H7 (cell line): ENCODE measurements around the gene CLEC10A. TPM values are rescaled to one million over a fixed set of nuclear protein-coding genes. Genes with fewer than 3 reads are reported as not detected.
"Not testable (repeated sequence)": the region's sequence is repeated elsewhere in the genome, so short reads cannot be mapped to it uniquely, and the experiment has no call there.

Experiments
- DNase-seq: peaks from one replicate; pipeline ENCODE4 v3.0.0; 2012
- H3K27me3 ChIP-seq: 2 replicates; pipeline ENCODE4 v1.6.0; 2011; ENCODE audit warnings: mild to moderate bottlenecking, low read length; ENCODE audit not compliant: control insufficient read depth, insufficient read depth
- H3K36me3 ChIP-seq: replicated peaks from 2 replicates; pipeline ENCODE4 v1.5.1; 2011; ENCODE audit warnings: low read length; ENCODE audit not compliant: control insufficient read depth, insufficient read depth
- H3K4me3 ChIP-seq: 2 replicates; pipeline ENCODE4 v1.5.1; 2011; ENCODE audit warnings: low read depth, mild to moderate bottlenecking, control low read depth, low read length, moderate library complexity; ENCODE audit not compliant: insufficient read depth
- total RNA-seq: library from RNA; depleted of rRNA; stranded (reverse); fragments of >200 nt; shearing (Covaris generic); gene quantifications from 2 replicates; pipeline ENCODE4 v1.2.3, GENCODE V29; 2014

The CLEC10A gene
- total RNA-seq, 1 experiment from 2014 or later = not detected

DNA sequence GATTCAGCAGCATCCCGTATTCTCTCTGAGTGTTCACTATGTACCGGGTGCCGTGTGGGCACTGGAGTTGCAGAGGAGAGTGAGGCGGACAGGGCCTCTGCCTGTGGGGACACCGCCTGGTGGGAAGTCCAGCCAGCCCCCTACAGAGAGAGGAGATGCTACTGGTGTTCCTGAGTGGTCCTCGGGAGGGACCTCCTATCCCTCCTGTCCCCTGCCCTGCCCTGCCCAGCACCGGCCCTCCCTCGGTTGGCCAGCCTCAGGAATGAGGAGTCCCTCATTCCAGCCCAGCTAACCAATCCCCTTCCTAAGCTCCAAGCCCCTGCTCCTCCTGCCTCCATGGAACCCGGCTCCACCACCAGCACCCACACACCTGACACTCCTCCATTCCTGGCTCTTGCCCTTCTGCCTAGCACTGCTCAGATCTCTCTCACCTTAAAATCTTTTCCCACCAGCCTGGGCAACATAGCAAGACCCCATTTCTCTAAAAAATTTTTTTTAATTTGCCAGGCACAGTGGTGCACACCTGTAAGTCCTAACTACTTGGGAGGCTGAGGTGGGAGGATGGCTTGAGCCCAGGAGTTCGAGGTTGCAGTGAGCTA lies 32.6 kb upstream of the CLEC10A start:
- H3K4me3 ChIP-seq = no peak overlapping the region
- no peaks in the 10 kb centered on the region for H3K27me3 ChIP-seq
- DNase-seq = no peak
- H3K36me3 ChIP-seq = no peaks in the 10 kb centered on the region

DNA sequence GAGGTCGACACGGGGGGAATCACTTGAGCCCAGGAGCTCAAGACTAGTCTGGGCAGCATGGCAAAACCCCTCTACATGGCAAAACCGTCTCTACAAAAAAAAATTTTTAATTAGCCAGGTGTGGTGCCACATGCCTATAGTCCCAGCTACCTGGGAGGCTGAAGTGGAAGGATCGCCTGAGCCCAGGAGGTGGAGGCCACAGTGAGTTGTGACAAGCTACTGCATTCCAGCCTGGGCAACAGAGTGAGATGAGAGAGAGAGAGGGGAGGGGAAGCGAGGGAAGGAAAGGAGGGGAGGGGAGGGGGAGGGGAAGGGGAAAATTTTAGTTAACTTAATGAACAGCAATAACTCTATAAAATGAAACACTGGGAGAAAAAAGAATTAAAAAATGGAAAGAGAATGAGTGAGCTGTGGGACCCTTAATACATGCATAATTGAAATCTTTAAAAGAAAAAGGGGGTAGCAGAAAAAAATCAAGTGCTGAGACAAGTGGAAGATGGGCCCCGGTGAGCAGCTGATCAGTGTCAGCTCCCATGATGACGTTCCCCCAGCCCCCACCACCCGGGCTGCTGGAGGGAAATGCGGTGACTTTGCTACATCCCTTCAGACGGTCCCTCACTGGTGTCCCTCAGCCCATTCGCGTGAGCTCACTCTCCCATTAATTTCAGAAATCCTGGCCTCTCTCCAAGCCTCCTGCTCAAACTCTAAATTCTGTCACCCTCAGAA lies 31.9 kb upstream of the CLEC10A start:
- Histone ChIP-seq H3K36me3 (no peaks in the 10 kb centered on the region), H3K4me3 (no peak overlapping the region), H3K27me3 (no peaks in the 10 kb centered on the region)
- no peak for DNase-seq

DNA sequence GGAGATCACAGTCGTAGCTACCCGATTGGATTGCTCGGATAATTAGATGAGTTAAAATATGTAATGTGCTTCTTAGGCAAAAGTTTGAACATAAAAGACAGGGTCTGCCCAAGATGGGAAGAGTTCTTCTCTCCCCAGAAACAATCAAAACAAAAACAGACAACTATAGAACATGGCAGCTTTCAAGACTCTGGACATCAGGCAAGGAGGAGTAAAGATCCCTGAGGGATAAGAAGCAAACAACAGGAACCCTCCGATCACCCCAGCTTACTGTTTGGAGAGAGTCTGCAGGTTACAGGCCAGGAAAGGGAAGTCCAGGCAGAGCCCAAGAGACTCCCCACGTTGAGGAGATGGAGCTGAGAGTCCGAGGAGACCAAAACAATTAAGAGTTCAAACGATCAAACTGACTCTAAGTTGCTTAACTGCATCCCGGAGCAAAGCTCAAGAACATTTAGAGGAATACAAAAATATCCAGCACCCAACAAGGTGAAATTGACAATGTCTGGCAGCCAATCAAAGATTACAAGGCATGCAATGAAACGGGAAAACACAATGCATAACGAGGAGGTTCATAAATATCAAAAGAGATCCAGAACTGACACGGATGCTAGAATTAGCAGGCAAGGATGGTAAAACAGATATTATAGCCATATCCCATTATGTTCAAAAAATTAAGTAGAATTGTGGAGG lies 30.7 kb upstream of the CLEC10A start:
- no peak for DNase-seq
- Histone ChIP-seq H3K4me3 (no peak overlapping the region), H3K36me3 (no peaks in the 10 kb centered on the region), H3K27me3 (no peaks in the 10 kb centered on the region)

DNA sequence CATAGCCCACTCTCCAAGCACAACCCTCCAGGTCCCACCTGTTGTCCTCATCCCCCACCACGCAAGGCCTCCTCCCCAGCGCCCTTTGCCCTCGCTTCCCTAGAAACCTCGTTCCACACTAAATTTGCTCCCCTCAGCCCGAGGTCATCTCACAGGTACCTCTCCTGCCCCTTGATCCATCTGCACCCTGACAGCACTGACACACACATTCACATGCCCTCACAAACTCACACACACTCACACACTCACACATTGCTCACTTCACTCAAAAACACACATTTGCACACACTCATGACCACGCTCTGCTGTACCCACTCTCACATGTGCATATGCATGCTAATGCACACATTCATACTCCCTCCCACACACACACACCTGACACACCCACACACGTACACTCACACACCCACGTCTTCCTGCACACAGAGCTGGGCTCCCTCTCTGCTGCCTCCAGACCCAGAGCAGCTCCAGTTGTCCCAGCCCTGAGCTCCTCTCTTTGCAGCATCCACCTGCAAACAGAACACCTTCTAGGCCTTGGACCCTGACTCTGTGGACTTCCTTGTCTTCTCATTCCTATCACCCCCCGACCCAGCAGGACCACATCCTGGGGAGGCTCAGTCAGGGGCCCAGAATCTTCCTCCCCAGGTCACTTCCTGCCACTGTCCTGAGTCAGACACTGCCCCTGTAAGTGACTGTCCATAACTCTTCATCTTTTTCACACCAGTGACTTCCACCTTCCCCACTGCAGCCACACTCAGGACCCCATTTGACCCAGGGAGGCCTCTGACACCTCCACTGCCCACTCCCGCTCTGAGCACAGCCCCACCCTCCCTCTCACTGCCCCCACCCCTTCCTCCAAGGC lies 29.6 kb upstream of the CLEC10A start:
- H3K36me3 ChIP-seq = no peaks in the 10 kb centered on the region
- DNase-seq = no peak
- no peaks in the 10 kb centered on the region for H3K27me3 ChIP-seq
- H3K4me3 ChIP-seq = no peak overlapping the region

DNA sequence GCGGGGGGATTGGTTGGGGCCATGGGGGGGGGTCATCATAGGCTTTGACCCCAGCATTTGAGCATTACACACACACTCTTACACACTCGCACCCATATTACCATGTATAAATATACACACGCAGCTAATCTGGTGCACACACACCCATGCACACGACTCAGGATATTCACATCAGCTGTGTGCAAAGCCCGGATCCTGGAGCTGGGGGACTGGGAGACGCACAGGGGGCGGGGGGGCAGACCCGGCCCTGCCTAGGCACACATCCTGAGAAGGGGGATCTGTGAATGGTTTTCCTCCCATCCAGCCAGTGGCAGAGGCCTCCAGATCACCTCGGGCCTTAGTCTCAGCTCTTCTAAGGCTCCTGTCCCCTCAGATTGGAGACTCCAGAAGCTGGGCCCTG lies 28.9 kb upstream of the CLEC10A start:
- no peak for DNase-seq
- Histone ChIP-seq H3K4me3 (no peak overlapping the region), H3K36me3 (no peaks in the 10 kb centered on the region), H3K27me3 (no peaks in the 10 kb centered on the region)

DNA sequence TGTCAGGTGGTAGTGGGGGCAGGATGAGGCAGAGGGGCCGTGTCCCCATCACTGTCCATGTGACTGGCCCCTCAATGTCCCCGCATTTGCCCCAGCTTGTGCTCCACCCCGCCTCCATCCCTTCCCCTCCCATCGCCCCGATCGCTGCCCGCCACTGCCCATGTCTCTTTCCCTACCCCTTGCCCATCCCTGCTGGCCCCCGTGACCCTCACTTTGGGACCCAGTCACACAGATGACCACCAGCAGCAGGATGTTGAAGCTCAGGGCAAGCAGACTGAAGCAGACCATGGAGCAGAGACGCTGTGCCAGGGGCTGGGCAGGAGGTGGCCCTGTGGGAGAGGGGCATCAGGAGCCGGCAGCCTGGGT lies 28.5 kb upstream of the CLEC10A start:
- Histone ChIP-seq H3K36me3 (no peaks in the 10 kb centered on the region), H3K27me3 (no peaks in the 10 kb centered on the region), H3K4me3 (no peak overlapping the region)
- no peak for DNase-seq

DNA sequence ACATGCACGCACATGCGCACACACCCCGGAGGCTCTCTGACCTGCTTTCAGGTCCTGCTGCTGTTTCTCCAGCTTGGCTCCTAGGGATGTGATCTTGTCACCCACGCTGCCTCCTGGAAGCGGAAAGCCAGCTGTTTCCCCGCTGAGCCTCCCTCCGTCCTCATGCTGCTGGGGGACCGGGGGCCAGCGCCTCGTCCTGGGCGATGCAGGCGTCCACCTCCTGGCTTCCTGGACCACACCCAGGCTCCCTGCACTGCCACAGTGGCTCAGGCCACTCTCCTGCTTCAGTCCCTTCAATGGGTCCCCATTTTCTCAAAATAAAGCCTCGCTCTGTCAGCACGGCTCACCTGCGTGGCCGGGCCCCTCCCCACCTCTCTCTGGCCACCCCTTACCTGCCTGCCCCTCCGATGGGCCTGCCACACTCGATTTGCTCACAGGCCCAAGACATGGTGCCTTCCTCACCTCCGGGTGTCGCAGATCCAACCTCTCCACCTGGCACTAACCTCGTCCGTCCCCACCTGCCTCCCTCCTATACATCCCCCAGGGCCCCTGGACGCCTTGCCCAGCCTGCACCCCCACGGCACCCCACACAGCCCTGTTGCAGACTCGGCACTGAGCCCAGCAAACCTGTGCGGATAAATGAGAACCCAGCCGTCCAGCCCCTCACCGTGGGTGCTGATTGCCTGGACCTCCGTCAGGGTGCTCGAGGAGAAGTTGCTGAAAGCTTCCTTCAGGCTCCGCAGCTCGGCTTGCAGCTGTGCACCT lies 27.9 kb upstream of the CLEC10A start:
- DNase-seq = no peak
- Histone ChIP-seq H3K27me3 (no peaks in the 10 kb centered on the region), H3K36me3 (no peaks in the 10 kb centered on the region), H3K4me3 (no peak overlapping the region)

DNA sequence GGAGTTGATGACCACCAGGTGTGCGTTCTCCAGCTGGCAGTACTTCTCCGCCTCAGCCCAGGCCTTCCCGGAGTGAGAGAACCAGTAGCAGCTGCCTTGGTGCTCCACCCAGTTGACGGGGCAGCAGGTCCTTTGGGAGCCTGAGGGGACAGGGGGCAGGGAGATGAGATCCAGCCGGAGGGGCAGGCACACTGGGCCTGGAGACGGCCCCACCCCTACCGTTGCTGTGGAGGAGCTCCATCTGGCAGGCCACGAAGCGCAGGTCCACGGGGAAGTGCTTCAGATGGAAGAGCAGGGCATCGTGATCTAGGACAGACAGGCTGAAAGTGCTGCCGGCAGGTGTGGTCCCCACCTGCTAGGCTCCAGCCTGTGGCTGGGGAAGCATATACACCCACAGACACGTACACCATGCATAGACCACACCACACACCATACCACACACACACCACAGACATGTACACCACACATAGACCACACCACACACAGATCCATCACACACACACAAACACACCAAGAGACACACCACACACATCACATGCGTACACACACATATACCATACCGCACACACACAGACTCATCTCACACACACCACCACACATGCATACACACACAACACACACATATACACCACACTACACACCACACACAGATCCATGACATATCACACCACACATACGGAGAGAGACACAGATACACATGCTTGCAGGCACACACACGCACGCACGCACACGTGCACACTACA lies 27.1 kb upstream of the CLEC10A start:
- Histone ChIP-seq H3K4me3 (no peak overlapping the region), H3K27me3 (no peaks in the 10 kb centered on the region; the same call in 1 of the 2 replicates), H3K36me3 (no peaks in the 10 kb centered on the region)
- DNase-seq = no peak

DNA sequence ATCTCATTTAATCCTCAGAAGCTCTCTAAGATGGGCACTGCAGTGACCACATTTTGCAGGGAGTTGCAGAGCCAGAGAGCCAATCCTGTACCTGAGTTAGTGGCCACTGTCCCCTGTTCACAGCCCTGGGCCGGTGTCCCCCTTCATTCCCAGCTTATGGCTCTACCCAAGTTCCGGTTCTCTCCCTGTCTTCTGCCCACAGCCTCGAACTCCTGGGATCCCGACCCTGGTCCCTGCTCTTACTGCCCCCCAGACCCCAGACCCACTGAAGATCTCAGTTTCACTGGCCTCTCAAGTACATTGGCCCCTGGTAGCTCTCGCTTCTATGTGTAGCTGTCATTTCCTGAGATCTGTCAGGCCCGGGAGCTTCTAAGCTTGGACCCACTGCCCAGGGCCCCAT lies 22.4 kb upstream of the CLEC10A start:
- H3K4me3 ChIP-seq = no peak overlapping the region
- peaks cover 7% of the 10 kb centered on the region for H3K27me3 ChIP-seq
- DNase-seq = no peak
- H3K36me3 ChIP-seq = no peaks in the 10 kb centered on the region

DNA sequence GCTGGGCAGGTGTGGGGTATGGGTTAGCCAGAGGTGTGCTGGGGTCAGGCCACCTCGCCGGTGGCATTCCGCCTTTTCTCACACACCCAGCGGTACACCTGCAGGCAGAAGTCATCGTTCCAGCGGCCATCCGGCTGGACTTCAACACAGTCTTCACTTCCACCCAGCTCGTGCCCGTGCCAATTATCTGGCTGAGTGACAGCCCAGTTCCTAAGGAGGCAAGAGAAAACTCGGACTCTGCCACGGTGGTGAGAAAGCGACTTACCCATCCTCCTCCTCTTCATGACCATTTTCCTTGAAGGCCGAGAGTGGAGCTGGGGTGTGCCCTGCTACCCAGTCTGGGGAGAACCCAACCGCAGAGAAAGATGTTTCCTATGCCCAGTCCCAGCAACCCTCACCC lies 21.5 kb upstream of the CLEC10A start:
- Histone ChIP-seq H3K36me3 (no peaks in the 10 kb centered on the region), H3K27me3 (peaks cover 7% of the 10 kb centered on the region), H3K4me3 (no peak overlapping the region)
- no peak for DNase-seq

DNA sequence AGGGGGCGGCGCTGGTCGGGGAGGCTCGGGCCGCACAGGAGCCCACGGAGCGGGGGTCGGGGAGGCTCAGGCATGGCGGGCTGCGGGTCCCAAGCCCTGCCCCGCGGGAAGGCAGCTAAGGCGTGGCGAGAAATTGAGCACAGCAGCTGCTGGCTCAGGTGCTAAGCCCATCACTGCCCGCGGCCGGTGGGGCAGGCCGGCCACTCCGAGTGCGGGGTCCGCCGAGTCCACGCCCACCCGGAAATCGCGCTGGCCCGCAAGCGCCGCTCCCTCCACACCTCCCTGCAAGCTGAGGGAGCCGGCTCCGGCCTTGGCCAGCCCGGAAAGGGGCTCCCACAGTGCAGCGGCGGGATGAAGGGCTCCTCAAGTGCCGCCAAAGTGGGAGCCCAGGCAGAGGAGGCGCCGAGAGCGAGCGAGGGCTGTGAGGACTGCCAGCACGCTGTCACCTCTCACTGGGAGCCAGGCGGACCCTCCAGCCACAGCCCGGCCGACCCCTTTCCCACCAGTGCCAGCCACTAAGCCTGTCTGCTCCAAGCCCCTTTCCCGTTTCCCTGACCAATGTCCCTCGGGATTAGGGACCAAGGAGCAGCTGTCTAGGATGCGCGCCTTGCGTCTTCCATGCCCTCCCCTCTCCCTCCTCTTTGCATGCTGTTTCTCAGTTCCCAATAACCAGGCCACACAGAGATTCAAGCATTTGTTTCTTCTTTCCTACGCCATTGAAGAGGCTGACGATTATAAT lies 20.8 kb upstream of the CLEC10A start:
- H3K27me3 ChIP-seq, H3K36me3 ChIP-seq: not testable (repeated sequence)
- peak overlapping the region; percentile 26; the same call in 1 of the 2 replicates for H3K4me3 ChIP-seq
- DNase-seq = peak; percentile 47

DNA sequence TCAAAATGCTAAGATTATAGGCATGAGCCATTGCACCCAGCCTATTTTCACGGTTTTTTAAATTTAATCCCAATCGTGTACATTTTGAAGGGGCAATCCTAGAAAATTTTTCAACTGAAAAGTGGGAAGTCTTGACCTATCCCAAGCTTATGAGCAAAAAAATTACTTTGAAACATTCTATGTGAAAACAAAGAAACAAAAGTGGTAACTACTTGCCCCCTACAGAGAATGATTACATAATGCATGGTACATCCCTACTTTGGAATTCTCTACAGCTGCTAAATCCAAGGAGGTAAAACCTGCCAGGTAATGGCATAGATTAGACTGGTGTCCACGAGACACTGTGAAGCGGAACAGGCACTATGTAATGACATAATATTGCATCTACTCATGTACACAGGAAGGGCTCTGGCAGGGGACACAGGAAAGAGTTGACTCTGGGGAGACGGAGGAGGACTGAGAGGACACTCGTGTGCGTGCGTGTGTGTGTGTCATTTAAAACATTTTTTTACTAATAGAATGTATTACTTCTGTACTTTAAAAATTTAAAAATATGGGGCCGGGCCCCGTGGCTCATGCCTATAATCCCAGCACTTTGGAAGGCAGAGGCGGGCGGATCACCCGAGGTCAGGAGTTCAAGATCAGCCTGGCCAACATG lies 18.9 kb upstream of the CLEC10A start:
- H3K27me3 ChIP-seq = peaks cover 7% of the 10 kb centered on the region
- H3K36me3 ChIP-seq = no peaks in the 10 kb centered on the region
- no peak overlapping the region for H3K4me3 ChIP-seq
- no peak for DNase-seq

DNA sequence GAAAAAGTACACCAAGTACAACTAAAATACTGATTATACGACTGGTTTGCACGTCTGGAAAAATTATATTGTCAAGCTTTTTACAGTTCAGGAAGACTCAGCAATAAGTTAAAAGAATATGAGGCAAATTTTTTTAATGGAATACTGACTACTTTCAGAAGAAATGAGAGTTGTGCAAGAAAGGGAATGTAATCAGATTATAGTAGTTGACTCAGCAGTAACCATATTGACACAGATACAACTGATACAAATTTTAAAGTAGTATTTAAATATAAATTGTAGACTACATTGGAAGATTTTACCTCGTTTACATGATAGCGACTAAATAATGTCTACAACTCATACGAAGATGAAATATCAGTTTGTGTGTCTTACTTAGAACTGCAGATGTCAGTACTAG lies 17.9 kb upstream of the CLEC10A start:
- Histone ChIP-seq H3K4me3 (no peak overlapping the region), H3K27me3 (peaks cover 7% of the 10 kb centered on the region), H3K36me3 (no peaks in the 10 kb centered on the region)
- DNase-seq = no peak
